HG02973 (cell line): ENCODE data around the gene TJAP1.

Experiments used
- ATAC-seq: cut with Tn5 transposase; IDR thresholded peaks from one replicate; pipeline ENCODE4 v1.9.1; 2021; ENCODE audit warnings: moderate library complexity; ENCODE audit not compliant: unreplicated experiment

TJAP1 gene

GRCh38 chr6:43503443-43503842, 26.1 kb downstream of the TJAP1 start:
- ATAC-seq: no peak

- no peak for ATAC-seq
Observed at GRCh38 chr6:43504756-43505593, 27.6 kb downstream of the TJAP1 start.

DNA sequence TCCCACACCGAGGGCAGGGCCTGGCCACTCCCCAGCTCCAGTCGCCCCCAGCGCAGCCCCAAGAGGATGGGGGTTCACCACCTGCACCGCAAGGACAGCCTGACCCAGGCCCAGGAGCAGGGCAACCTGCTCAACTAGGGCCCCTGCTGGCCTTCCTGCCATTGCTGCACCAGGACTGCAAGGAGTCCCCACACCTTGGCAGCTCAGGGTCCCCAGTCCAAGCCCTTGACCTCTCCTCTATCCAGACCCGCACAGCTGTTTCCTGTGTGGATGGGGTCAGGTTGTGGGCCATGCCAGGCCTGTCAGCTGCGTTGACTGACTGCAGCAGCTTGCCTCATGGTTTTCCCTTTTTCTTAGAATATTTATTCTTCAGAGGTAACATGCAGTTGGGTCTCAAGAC, 28.3 kb downstream of the TJAP1 start:
- no peak for ATAC-seq

DNA sequence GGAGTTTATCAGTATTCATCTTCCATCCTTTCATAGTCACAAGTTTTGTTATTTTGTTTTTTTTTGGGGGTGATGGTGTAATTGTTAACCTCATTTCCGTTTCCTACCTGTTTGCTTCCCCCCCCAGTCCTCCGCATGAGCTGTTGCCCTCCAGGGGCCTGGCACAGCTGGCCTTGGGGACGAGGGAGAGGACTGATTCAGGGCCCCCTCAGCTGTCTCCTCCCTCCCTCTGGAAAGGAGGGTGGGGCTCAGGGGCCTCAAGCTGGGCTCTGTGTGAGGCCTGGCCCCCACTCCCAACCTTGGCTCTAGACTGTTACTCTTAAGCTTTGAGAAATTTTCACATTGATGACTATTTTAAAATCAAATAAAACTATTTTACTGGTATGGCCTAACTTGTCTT, 28.8 kb downstream of the TJAP1 start:
- ATAC-seq: no peak

DNA sequence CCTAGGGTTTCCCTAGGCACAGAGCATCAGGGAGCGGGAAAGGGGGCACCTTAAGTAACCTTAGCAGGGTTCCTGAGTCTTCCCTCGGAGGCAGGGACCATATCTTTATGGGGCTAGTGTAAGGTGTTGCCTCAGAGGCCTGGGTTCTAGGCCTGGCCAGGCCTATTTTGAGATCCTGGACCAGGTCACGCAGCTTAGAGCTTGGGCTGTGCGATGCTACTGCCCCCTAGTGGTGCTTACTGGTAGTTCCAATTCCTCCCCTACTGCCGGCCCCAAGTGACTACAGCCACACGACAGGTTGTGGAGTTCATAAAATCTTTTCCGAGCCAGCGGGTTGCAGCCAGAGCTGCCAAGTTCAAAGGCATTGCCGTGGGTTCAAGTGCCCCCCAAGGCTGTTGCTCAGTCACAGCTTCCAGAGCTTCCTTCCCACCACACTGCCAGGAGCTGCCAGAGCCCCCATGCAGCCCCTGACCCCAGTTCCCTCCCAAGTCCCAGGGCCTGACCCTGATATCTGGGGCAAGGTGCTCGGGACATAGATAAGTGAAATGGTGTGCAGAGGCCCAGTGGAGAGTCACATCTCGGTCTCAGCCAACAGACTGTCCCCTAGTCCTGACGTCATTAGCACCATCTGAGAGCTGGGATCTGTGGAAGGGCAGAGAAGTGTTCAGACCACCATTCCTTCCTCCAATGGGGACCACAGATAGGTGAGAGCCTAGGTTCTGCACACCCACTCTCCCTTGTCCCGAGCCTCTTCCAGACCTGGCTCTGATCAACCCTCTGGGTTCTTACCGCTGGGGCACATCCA, 29.5 kb downstream of the TJAP1 start:
- ATAC-seq: no peak

DNA sequence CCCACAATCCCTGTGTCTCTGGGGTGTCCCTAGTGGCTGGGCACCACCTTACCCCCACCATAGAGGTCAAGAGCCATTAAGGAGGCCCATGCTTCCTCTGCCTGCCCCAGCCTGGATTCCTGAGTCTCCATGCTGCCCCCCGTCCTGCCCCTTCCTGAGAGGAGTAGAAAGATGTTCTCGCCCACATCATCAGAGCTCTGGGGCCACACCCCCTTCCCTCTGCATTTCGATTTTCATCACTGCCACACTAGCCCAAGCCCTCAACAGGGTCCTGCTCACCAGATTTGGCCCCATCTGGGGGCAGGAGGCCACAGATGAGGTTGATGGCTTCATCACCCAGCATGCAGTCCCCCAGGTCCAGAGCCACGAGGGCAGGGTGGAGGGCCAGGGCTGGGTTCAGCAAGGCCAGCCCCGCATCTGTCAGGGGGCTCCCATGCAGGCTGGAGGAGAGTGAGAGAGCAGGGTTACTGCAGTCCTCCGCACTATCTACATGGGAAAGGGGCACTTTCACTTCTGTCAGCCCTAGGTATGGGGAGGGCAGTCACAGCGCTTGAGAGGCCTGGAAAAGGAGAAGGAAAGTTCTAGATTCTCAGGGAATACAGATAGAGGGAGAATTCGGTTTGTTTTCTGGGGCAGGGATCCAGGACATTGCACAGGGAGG, 31.2 kb downstream of the TJAP1 start:
- ATAC-seq: no peak

- ATAC-seq: no peak
Observed at GRCh38 chr6:43509142-43509983, 32.0 kb downstream of the TJAP1 start.

DNA sequence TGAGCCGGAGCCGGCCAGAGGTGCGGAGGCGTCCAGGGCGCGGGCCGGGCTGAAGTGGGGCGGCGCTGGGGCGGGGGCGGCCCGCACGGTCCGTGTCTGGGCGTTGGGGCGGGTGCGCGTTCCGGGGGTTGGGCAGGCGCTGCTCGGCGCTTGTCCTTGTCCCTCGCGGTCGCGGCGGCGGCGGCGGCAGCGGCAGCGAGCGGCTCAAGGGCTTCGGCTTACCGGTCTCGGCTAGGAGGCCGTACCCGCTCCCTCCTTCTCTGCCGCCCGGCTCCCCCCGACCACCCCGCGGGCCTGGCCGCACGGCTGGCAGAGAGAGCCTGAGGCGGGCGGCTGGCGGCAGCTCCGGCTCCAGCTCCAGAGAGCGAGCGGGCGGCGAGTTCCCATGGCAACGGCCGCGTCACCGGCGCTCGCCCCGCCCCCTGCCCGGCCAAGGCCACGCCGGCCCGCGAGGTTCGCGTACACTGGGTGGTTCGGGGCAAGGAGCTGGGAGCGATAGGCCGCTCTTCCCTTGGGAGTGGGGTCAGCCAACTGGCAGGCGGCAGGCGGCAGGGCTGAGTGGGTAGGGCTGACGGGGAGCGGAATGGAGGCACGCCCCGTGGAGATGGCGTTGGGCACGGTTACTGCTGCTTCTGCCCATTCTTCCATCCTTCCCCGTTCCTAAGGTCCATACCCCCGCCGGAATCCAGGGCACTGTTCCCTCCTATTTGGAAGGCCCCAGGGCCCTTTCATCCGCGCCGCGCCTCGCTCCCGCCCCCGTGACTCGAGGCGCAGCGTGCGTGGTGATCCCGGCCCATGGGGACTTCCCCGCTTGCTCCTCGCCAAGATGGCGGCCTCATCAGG, 32.8 kb downstream of the TJAP1 start, which contains the start of gene LRRC73:
Gene LRRC73 (minus strand): TSS at position 363 of the 843 bp plus-strand sequence. CDS start 561 bp downstream, outside the sequence.
- ATAC-seq: peak; percentile 50

- ATAC-seq: no peak
Observed at GRCh38 chr6:43510827-43511163, 33.4 kb downstream of the TJAP1 start.

GRCh38 chr6:43511824-43512415, 34.5 kb downstream of the TJAP1 start:
- no peak for ATAC-seq

DNA sequence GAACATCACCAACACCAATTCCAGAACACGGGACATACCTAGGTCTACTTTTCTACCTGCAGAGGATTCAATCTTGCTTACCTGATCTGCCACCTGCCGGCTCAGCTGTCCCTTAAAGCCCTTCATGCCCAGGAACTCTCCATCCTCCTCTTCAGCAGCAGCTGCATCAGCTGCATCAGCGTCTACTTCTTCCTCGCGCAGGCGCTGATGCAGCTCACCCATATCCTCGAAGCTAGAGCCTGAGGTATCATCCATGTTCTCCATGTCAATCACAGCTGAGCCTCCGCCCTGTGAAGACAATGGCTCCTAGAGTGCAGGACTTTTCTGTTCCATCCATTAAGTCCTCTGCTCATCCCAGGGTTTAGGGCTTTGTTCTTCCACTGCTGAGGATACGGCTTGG, 38.4 kb downstream of the TJAP1 start:
- no peak for ATAC-seq

- ATAC-seq: no peak
Observed at GRCh38 chr6:43516367-43516696, 39.0 kb downstream of the TJAP1 start.

GRCh38 chr6:43516697-43517504, 39.5 kb downstream of the TJAP1 start, which contains the start of the genes POLR1C and YIPF3:
POLR1C (plus strand) TSS chr6:43517089; CDS start chr6:43517110, 21 bp downstream.
YIPF3 (minus strand) TSS chr6:43516926; CDS start chr6:43516807, 119 bp downstream.
- peak; percentile 76 for ATAC-seq

DNA sequence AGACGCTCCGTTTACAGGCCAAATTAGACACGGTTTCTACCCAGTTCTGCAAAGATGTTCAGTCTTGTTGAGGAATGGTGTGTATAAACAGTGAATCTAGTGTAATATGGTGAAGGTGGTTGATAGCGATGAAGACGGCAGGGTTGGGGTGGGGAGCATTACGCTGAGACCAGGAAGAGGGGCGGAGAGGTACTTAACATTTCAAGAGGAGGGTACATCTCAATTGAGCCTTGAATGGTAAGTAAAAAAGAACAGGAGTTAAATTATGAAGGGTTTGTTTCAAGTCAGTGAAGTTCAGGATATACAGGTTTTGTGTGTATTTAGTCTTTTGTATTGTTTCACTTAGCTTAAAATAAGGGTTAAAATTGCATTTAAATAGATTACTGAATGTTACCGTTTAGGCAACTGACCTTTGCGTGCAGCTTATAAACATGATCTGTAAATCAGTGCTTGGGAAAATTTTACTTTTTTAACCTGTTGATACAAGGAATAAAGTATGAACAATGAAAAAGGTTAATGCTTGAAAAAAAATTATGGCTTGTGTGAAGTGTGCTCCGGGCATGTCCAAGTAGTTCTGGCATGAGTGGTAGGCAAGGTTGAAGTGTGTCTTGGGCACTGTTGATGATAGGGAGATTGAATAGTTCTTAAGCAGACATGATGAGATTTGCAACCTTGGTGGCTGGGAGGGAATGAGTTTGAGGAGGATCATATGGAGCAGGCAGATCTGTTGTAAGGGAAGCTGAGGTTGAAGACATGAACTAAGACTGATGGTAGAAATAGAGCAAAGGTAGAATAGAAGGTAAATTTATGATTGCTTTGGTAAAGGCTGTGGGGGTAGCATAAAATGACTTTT, 40.4 kb downstream of the TJAP1 start:
- no peak for ATAC-seq

- no peak for ATAC-seq
Observed at GRCh38 chr6:43520097-43520496, 42.7 kb downstream of the TJAP1 start.

DNA sequence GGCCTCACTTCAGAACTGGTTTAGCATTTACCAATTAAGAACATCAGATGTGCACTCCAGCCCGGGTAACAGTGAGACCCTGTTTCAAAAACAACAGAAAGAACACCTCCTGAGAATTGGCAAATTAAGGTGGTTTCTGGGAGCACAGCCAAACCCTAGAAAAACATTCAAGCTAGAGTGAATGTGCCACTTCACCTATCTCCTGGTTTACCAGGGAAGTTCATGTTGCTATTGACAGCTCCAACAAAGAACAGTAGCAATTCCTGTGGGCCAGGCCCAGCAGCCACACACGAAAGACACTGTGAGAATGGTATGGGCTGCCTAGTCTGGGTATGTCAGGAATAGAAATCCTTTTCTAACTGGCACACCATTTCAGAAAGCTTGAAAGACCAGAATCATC, 44.5 kb downstream of the TJAP1 start:
- no peak for ATAC-seq

GRCh38 chr6:43522547-43523261, 45.3 kb downstream of the TJAP1 start:
- ATAC-seq: no peak
